Measurements from ENCODE around the gene SPTSSA. TPM values are rescaled to one million over a fixed set of nuclear protein-coding genes. Genes with fewer than 3 reads are reported as not detected.
A peak's percentile ranks its signal among the peaks of the same experiment; 100 is the strongest.
"Not testable (repeated sequence)": the region's sequence is repeated elsewhere in the genome, so short reads cannot be mapped to it uniquely, and the experiment has no call there.

SPTSSA gene
- total RNA-seq, 1 donor = 21.1 TPM

GRCh38 chr14:34433957-34434356 lies 28.1 kb downstream of the SPTSSA start:
- no peak overlapping the region for H3K4me3 ChIP-seq (ENCODE audit: low read depth, low read length)
- DNase-seq (ENCODE audit: low read depth) = no peak
- no peak for TF ChIP-seq CTCF (IDR thresholded peaks at IDR 0.05; ENCODE audit: insufficient read depth, low read length)

GRCh38 chr14:34428102-34428466 lies 34.0 kb downstream of the SPTSSA start:
- not testable (repeated sequence) for H3K4me3 ChIP-seq (ENCODE audit: low read depth, low read length); DNase-seq (ENCODE audit: low read depth)

- H3K4me3 ChIP-seq (ENCODE audit: low read depth, low read length) = no peak overlapping the region
- DNase-seq (ENCODE audit: low read depth) = peak; percentile 50
- no peak for TF ChIP-seq CTCF (IDR thresholded peaks at IDR 0.05; ENCODE audit: insufficient read depth, low read length)
These were observed 35.4 kb downstream of the SPTSSA start for GRCh38 chr14:34426313-34427295.

GRCh38 chr14:34425095-34425851 lies 36.8 kb downstream of the SPTSSA start:
- DNase-seq (ENCODE audit: low read depth) = no peak
- no peak overlapping the region for H3K4me3 ChIP-seq (ENCODE audit: low read depth, low read length)

GRCh38 chr14:34424488-34424887 lies 37.6 kb downstream of the SPTSSA start:
- TF ChIP-seq CTCF (IDR thresholded peaks at IDR 0.05; ENCODE audit: insufficient read depth, low read length) = no peak
- H3K4me3 ChIP-seq (ENCODE audit: low read depth, low read length) = no peak overlapping the region
- no peak for DNase-seq (ENCODE audit: low read depth)

More at GRCh38 chr14:34425095-34425851, 36.8 kb downstream of the SPTSSA start:
- TF ChIP-seq CTCF (IDR thresholded peaks at IDR 0.05; ENCODE audit: insufficient read depth, low read length) = no peak

- H3K4me3 ChIP-seq (ENCODE audit: low read depth, low read length) = no peak overlapping the region
- DNase-seq (ENCODE audit: low read depth) = no peak
- TF ChIP-seq CTCF (IDR thresholded peaks at IDR 0.05; ENCODE audit: insufficient read depth, low read length) = no peak
These were observed 38.6 kb downstream of the SPTSSA start for GRCh38 chr14:34423445-34423844.

- no peak for DNase-seq (ENCODE audit: low read depth)
- no peak for TF ChIP-seq CTCF (IDR thresholded peaks at IDR 0.05; ENCODE audit: insufficient read depth, low read length)
These were observed 41.4 kb downstream of the SPTSSA start for GRCh38 chr14:34420547-34421150.

More at GRCh38 chr14:34420547-34421150, 41.4 kb downstream of the SPTSSA start:
- no peak overlapping the region for H3K4me3 ChIP-seq (ENCODE audit: low read depth, low read length)

Measured in fibroblast of the aortic adventitia (primary cell).